OCI-LY3 (cell line): ENCODE results near the gene ZBTB18.

ENCODE experiments used
- EZH2phosphoT487 ChIP-seq: fragments of 200-600 bp; shearing (Covaris generic); IDR thresholded peaks from 2 replicates; pipeline ENCODE4 v1.6.1; 2018; ENCODE audit warnings: antibody characterized with exemption, mixed run types, low read depth
- TF ChIP-seq, protein P1 (sequence below): fragments of 200-600, 300-600 bp; sonication (generic); IDR thresholded peaks from 2 replicates; pipeline ENCODE4 v1.5.1; 2014; ENCODE audit warnings: antibody characterized with exemption, low read length, low read depth

DNA sequence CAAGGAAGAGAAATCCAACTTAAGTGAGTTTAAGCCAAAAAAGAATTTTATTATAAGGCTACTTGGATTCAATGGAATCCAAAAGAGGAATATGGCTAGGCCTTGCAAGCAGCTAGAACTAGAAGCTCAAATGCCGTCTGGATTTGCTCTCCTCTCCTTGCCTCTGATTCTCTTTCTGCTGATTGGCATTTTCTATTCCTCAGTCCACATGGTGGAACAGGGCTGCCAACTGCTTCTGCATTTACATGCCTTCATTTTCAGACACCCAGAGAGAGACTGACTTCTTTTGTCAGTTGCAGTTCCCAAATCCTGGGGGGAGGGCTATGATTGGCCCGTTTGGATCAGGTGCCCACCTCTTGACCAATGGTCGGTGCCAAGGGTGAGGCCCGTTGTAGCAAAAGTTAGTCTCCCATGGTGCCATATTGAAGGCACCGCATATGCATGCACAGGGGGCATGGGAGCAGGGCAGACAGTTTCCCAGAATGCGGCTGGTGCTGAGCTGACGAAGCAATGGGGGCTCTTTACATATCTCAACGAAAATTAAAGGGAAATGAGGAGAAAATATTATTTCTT lies 18.3 kb downstream of the ZBTB18 start:
- TF ChIP-seq, protein P1, sequence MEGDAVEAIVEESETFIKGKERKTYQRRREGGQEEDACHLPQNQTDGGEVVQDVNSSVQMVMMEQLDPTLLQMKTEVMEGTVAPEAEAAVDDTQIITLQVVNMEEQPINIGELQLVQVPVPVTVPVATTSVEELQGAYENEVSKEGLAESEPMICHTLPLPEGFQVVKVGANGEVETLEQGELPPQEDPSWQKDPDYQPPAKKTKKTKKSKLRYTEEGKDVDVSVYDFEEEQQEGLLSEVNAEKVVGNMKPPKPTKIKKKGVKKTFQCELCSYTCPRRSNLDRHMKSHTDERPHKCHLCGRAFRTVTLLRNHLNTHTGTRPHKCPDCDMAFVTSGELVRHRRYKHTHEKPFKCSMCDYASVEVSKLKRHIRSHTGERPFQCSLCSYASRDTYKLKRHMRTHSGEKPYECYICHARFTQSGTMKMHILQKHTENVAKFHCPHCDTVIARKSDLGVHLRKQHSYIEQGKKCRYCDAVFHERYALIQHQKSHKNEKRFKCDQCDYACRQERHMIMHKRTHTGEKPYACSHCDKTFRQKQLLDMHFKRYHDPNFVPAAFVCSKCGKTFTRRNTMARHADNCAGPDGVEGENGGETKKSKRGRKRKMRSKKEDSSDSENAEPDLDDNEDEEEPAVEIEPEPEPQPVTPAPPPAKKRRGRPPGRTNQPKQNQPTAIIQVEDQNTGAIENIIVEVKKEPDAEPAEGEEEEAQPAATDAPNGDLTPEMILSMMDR = no peak
- no peak for TF ChIP-seq EZH2phosphoT487
